Activated T-helper 1 cell treated with Interleukin-2 at 50 U/mL for 16 hours (primary cell): Measurements from ENCODE around the gene PDK3.

ENCODE experiments used
- DNase-seq: peaks from one replicate; pipeline ENCODE4 v3.0.0-alpha.2; 2020; ENCODE audit warnings: low read depth

Gene PDK3

GRCh38 chrX:24464836-24465531 is at the start of gene PDK3:
Gene PDK3, plus strand, starts transcription at chrX:24465286. Its CDS starts 170 bp downstream, at chrX:24465456.
- peak; percentile 81 for DNase-seq

- DNase-seq: no peak
Measured at GRCh38 chrX:24415921-24416320, 49.2 kb upstream of the PDK3 start.

GRCh38 chrX:24423960-24424359 is 41.1 kb upstream of the PDK3 start:
- no peak for DNase-seq

GRCh38 chrX:24424948-24425347 is 40.1 kb upstream of the PDK3 start:
- DNase-seq: no peak

- no peak for DNase-seq
Measured at GRCh38 chrX:24425806-24426205, 39.3 kb upstream of the PDK3 start.

- DNase-seq: no peak
Measured at GRCh38 chrX:24426340-24426913, 38.7 kb upstream of the PDK3 start.

- no peak for DNase-seq
Measured at GRCh38 chrX:24426921-24427746, 38.0 kb upstream of the PDK3 start.

GRCh38 chrX:24427747-24428019 is 37.4 kb upstream of the PDK3 start:
- DNase-seq: no peak

- no peak for DNase-seq
Measured at GRCh38 chrX:24428516-24428915, 36.6 kb upstream of the PDK3 start.

- DNase-seq: no peak
Measured at GRCh38 chrX:24435060-24435459, 30.0 kb upstream of the PDK3 start.

- DNase-seq: no peak
Measured at GRCh38 chrX:24443918-24444317, 21.2 kb upstream of the PDK3 start.

- no peak for DNase-seq
Measured at GRCh38 chrX:24444645-24445044, 20.4 kb upstream of the PDK3 start.

- no peak for DNase-seq
Measured at GRCh38 chrX:24448762-24449250, 16.3 kb upstream of the PDK3 start.

GRCh38 chrX:24463077-24463476 is 2.0 kb upstream of the PDK3 start:
- DNase-seq: no peak

- no peak for DNase-seq
Measured at GRCh38 chrX:24464498-24464835, 619 bp upstream of the PDK3 start.

- DNase-seq: no peak
Measured at GRCh38 chrX:24465532-24465865, 413 bp downstream of the PDK3 start.

- DNase-seq: no peak
Measured at GRCh38 chrX:24466025-24466424, 939 bp downstream of the PDK3 start.

- DNase-seq: no peak
Measured at GRCh38 chrX:24468245-24468644, 3.2 kb downstream of the PDK3 start.

- DNase-seq: no peak
Measured at GRCh38 chrX:24471808-24472207, 6.7 kb downstream of the PDK3 start.

GRCh38 chrX:24475480-24475879 is 10.4 kb downstream of the PDK3 start:
- DNase-seq: no peak

- no peak for DNase-seq
Measured at GRCh38 chrX:24478509-24478908, 13.4 kb downstream of the PDK3 start.

- peak; percentile 59 for DNase-seq
Measured at GRCh38 chrX:24479924-24480323, 14.8 kb downstream of the PDK3 start.

- DNase-seq: no peak
Measured at GRCh38 chrX:24480400-24480865, 15.3 kb downstream of the PDK3 start.
